ENCODE measurements around the gene HECW1.
"Not testable (repeated sequence)": the region's sequence is repeated elsewhere in the genome, so short reads cannot be mapped to it uniquely, and the experiment has no call there.

DNA sequence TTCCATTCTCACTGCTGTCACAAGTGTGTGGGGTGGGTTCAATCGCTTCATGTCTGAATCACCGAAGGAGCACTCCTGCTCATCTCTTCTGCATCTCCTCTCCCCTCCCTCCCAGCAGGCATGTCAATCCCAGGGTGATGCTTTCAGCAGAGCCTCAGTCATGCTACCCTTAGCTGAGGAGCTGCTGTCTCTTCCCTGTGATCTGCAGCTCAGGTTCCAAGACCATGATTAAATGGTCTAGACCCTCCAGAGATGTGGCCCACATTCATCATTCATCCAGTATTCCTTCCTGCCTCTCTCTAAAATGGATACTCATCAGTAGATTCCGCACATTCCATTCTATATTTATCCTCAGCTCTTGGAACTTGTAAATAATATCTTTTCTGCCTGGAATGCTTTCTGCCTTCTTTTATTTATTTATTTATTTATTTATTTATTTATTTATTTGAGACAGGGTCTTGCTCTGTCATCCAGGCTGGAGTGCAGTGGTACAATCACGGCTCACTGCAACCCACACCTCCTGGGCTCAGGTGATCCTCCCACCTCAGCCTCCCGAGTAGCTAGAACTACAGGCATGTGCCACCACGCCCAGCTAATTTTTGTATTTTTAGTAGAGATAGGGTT lies 24.8 kb downstream of the HECW1 start:
- TF ChIP-seq, protein P1, sequence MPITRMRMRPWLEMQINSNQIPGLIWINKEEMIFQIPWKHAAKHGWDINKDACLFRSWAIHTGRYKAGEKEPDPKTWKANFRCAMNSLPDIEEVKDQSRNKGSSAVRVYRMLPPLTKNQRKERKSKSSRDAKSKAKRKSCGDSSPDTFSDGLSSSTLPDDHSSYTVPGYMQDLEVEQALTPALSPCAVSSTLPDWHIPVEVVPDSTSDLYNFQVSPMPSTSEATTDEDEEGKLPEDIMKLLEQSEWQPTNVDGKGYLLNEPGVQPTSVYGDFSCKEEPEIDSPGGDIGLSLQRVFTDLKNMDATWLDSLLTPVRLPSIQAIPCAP (CRISPR knock-in tag; IDR thresholded peaks at IDR 0.05; ENCODE audit: low read depth): not testable (repeated sequence)
- TF ChIP-seq PLRG1 (conservative IDR thresholded peaks at IDR 0.05); ZNF674 (CRISPR knock-in tag; IDR thresholded peaks at IDR 0.05; ENCODE audit: low read depth); POLR2A (IDR thresholded peaks at IDR 0.05; ENCODE audit: insufficient read depth in 1 of 2, low read depth in 2 of 2, low read length in 2 of 2); CC2D1A (CRISPR knock-in tag; IDR thresholded peaks at IDR 0.05): not testable (repeated sequence)

All from HepG2 (cell line).